Measurements from ENCODE around the gene SCARF2.

The SCARF2 gene

GRCh38 chr22:20400606-20401375 is 36.8 kb downstream of the SCARF2 start:
- Histone ChIP-seq H3K27me3 (ENCODE audit: insufficient read depth, low read length) (peaks cover 5% of the 10 kb centered on the region), H3K27ac (ENCODE audit: low read depth, low read length, poor library complexity, severe bottlenecking) (no peak overlapping the region), H3K4me2 (ENCODE audit: low read length) (no peak overlapping the region), H2AFZ (ENCODE audit: low read length) (no peak overlapping the region), H3K36me3 (ENCODE audit: insufficient read depth, low read length) (no peaks in the 10 kb centered on the region), H3K4me3 (ENCODE audit: low read depth, low read length, poor library complexity, severe bottlenecking) (no peak overlapping the region), H3K9me3 (ENCODE audit: low read length) (no peaks in the 10 kb centered on the region), H3K9me2 (ENCODE audit: low read depth, low read length) (no peaks in the 10 kb centered on the region), H3K4me1 (ENCODE audit: insufficient read depth, low read length, severe bottlenecking) (no peaks in the 10 kb centered on the region), H3K9ac (ENCODE audit: low read length) (no peak overlapping the region), H4K20me1 (ENCODE audit: insufficient read depth, low read length) (no peaks in the 10 kb centered on the region), H3K79me2 (ENCODE audit: insufficient read depth, low read length) (no peaks in the 10 kb centered on the region), H3F3A (ENCODE audit: insufficient read depth, low read length) (no peaks in the 10 kb centered on the region)
- TF ChIP-seq CTCF (IDR thresholded peaks at IDR 0.05; ENCODE audit: low read length): no peak

GRCh38 chr22:20399866-20400605 is 37.6 kb downstream of the SCARF2 start:
- H3K9me2 ChIP-seq (ENCODE audit: low read depth, low read length): no peaks in the 10 kb centered on the region
- no peak overlapping the region for H3K4me3 ChIP-seq (ENCODE audit: low read depth, low read length, poor library complexity, severe bottlenecking)
- no peaks in the 10 kb centered on the region for H3K9me3 ChIP-seq (ENCODE audit: low read length)
- H3K27me3 ChIP-seq (ENCODE audit: insufficient read depth, low read length): peaks cover 5% of the 10 kb centered on the region
- H2AFZ ChIP-seq (ENCODE audit: low read length): no peak overlapping the region
- H3K27ac ChIP-seq (ENCODE audit: low read depth, low read length, poor library complexity, severe bottlenecking): no peak overlapping the region
- H3K9ac ChIP-seq (ENCODE audit: low read length): no peak overlapping the region
- no peaks in the 10 kb centered on the region for H3K4me1 ChIP-seq (ENCODE audit: insufficient read depth, low read length, severe bottlenecking)
- H3F3A ChIP-seq (ENCODE audit: insufficient read depth, low read length): no peaks in the 10 kb centered on the region
- TF ChIP-seq CTCF (IDR thresholded peaks at IDR 0.05; ENCODE audit: low read length) (no peak), EZH2 (IDR thresholded peaks at IDR 0.05; ENCODE audit: borderline replicate concordance, low read length) (no peak)
- H4K20me1 ChIP-seq (ENCODE audit: insufficient read depth, low read length): no peaks in the 10 kb centered on the region
- H3K36me3 ChIP-seq (ENCODE audit: insufficient read depth, low read length): no peaks in the 10 kb centered on the region
- no peaks in the 10 kb centered on the region for H3K79me2 ChIP-seq (ENCODE audit: insufficient read depth, low read length)
- no peak overlapping the region for H3K4me2 ChIP-seq (ENCODE audit: low read length)

DNA sequence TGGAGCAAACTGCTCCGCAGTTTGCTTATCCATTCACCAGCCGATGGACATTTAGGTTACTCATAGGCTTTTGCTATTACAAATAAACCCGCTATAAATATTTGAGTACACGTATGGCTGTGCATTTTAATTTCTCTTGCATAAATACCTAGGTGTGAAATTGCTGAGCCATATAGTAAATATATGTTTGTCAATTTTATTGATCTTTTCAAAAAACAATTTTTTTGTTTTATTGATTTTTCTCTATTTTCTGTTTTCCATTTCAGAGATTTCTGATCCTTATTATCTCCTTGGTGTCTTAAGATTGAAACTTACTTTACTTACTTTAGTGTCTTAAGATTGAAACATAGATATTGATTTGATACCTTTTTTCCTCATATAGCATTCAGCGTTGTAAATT is 39.2 kb downstream of the SCARF2 start:
- Histone ChIP-seq H3F3A (ENCODE audit: insufficient read depth, low read length) (no peaks in the 10 kb centered on the region), H3K36me3 (ENCODE audit: insufficient read depth, low read length) (no peaks in the 10 kb centered on the region), H3K9ac (ENCODE audit: low read length) (no peak overlapping the region), H3K4me1 (ENCODE audit: insufficient read depth, low read length, severe bottlenecking) (no peaks in the 10 kb centered on the region), H3K27me3 (ENCODE audit: insufficient read depth, low read length) (peaks cover 5% of the 10 kb centered on the region), H2AFZ (ENCODE audit: low read length) (no peak overlapping the region), H3K9me2 (ENCODE audit: low read depth, low read length) (no peaks in the 10 kb centered on the region), H3K4me3 (ENCODE audit: low read depth, low read length, poor library complexity, severe bottlenecking) (no peak overlapping the region), H3K4me2 (ENCODE audit: low read length) (no peak overlapping the region), H4K20me1 (ENCODE audit: insufficient read depth, low read length) (no peaks in the 10 kb centered on the region), H3K27ac (ENCODE audit: low read depth, low read length, poor library complexity, severe bottlenecking) (no peak overlapping the region), H3K79me2 (ENCODE audit: insufficient read depth, low read length) (no peaks in the 10 kb centered on the region), H3K9me3 (ENCODE audit: low read length) (no peaks in the 10 kb centered on the region)
- TF ChIP-seq EZH2 (IDR thresholded peaks at IDR 0.05; ENCODE audit: borderline replicate concordance, low read length) (no peak), CTCF (IDR thresholded peaks at IDR 0.05; ENCODE audit: low read length) (no peak)
